K562 (cell line): ENCODE measurements around the gene RPL22. TPM values are rescaled to one million over a fixed set of nuclear protein-coding genes. Genes with fewer than 3 reads are reported as not detected.

ENCODE experiments used
- CBFA2T3 ChIP-seq: fragments of 450-650 bp; IDR thresholded peaks from 2 replicates; pipeline ENCODE4 v1.6.1; 2017
- CSDE1 ChIP-seq, 2 experiments: fragments of 450-650 bp; IDR thresholded peaks; 2 replicates each; pipeline ENCODE4 v1.6.1; 2016; ENCODE audit warnings: mild to moderate bottlenecking in 1 of 2
- CTCF ChIP-seq, 3 experiments: IDR thresholded peaks in 2 of 3; conservative IDR thresholded peaks in 1 of 3; 2 replicates each; pipeline ENCODE4 v1.5.1; 2011 to 2012; ENCODE audit warnings: low read length in 3 of 3, mild to moderate bottlenecking in 3 of 3, control low read depth in 2 of 3, improper control_type of control experiment in 1 of 3, inconsistent platforms in 1 of 3, low read depth in 1 of 3, mixed read lengths in 1 of 3, moderate library complexity in 1 of 3; ENCODE audit not compliant: insufficient read depth in 2 of 3
- ETS1 ChIP-seq: conservative IDR thresholded peaks from 2 replicates; pipeline ENCODE4 v1.6.1; 2011; ENCODE audit warnings: low read depth, mild to moderate bottlenecking, low read length; ENCODE audit not compliant: control insufficient read depth
- KDM1A ChIP-seq, 2 experiments: fragments of 450-650 bp; IDR thresholded peaks; 2 replicates each; pipeline ENCODE4 v1.6.1; 2016; ENCODE audit warnings: mild to moderate bottlenecking in 2 of 2
- MLLT1 ChIP-seq, 2 experiments: fragments of 450-650 bp; IDR thresholded peaks; 2 replicates each; pipeline ENCODE4 v1.6.1; 2016
- MTF1 ChIP-seq: fragments of 250-450 bp; sonication (Bioruptor Pico); IDR thresholded peaks from 2 replicates; pipeline ENCODE4 v1.9.0; 2021; ENCODE audit warnings: moderate library complexity, mild to moderate bottlenecking, inconsistent platforms, borderline replicate concordance
- NR0B1 ChIP-seq: fragments of 450-650 bp; IDR thresholded peaks from one replicate; pipeline ENCODE4 v1.6.1; 2018; ENCODE audit warnings: mild to moderate bottlenecking, moderate library complexity; ENCODE audit not compliant: partially characterized antibody
- NR3C1 ChIP-seq: sonication (generic); formaldehyde crosslinking; IDR thresholded peaks from 2 replicates; pipeline ENCODE4 v1.8.1; 2022; ENCODE audit warnings: missing genetic modification reagents
- RAD21 ChIP-seq, 2 experiments: fragments of 250-450 bp in 1 of 2; fragments of 450-650 bp in 1 of 2; sonication (Bioruptor Pico) in 1 of 2; formaldehyde crosslinking in 1 of 2; IDR thresholded peaks in 1 of 2; conservative IDR thresholded peaks in 1 of 2; 2 replicates each; pipeline versions ENCODE4 v1.4.0 to v1.8.0; 2020 to 2022; ENCODE audit warnings: mild to moderate bottlenecking in 2 of 2, moderate library complexity in 1 of 2
- SAFB ChIP-seq: fragments of 200-400 bp; formaldehyde crosslinking; IDR thresholded peaks from 2 replicates; pipeline ENCODE4 v1.6.1; 2017; ENCODE audit warnings: low read depth, low read length, borderline replicate concordance
- SIRT6 ChIP-seq: IDR thresholded peaks from one replicate; pipeline ENCODE4 v1.6.1; 2012; ENCODE audit warnings: low read depth, mild to moderate bottlenecking, control low read depth, inconsistent platforms, low read length, moderate library complexity
- TCF7 ChIP-seq: sonication (generic); IDR thresholded peaks from 2 replicates; pipeline ENCODE4 v1.6.1; 2016; ENCODE audit warnings: antibody characterized with exemption, borderline replicate concordance
- TFE3 ChIP-seq: fragments of 450-650 bp; formaldehyde crosslinking; IDR thresholded peaks from 2 replicates; pipeline ENCODE4 v1.4.0; 2020; ENCODE audit warnings: mild to moderate bottlenecking, mixed read lengths
- USF2 ChIP-seq: sonication (generic); formaldehyde crosslinking; IDR thresholded peaks from 2 replicates; pipeline ENCODE4 v1.5.0; 2020; ENCODE audit warnings: missing genetic modification reagents
- ZBTB43 ChIP-seq: sonication (generic); formaldehyde crosslinking; IDR thresholded peaks from 2 replicates; pipeline ENCODE4 v1.8.0; 2023; ENCODE audit warnings: mild to moderate bottlenecking, missing genetic modification reagents
- ZFP36 ChIP-seq: fragments of 150-350 bp; IDR thresholded peaks from 2 replicates; pipeline ENCODE4 v1.6.1; 2018; ENCODE audit warnings: low read length, low read depth; ENCODE audit not compliant: partially characterized antibody
- ZNF217 ChIP-seq: sonication (generic); formaldehyde crosslinking; IDR thresholded peaks from 2 replicates; pipeline ENCODE4 v1.8.0; 2022; ENCODE audit warnings: mild to moderate bottlenecking, missing genetic modification reagents
- polyA plus RNA-seq, 8 experiments: library from polyadenylated mRNA; depleted of rRNA in 4 of 8; stranded (reverse) in 5 of 8; unstranded in 3 of 8; fragments of >200 nt; fragmentation: Nextera tagmentation in 2 of 8; fragmentation: Illumina TruSeq in 1 of 8; extraction: Ambion mirVana in 2 of 8; extraction: Trizol in 1 of 8; gene quantifications; 2 replicates each; pipeline versions ENCODE4 v1.2.1 to v1.2.3, GENCODE V29; 2011 to 2014; ENCODE audit warnings: inconsistent platforms in 1 of 8, missing spikeins in 1 of 8
- total RNA-seq, 7 experiments: library from RNA; depleted of rRNA in 6 of 7; stranded (reverse); fragments of >200 nt in 6 of 7; fragmentation: Illumina TruSeq in 2 of 7; extraction: Trizol in 2 of 7; gene quantifications; 2 replicates each; pipeline versions ENCODE4 v1.2.1 to v1.2.3, GENCODE V29; 2011 to 2021; ENCODE audit warnings: low replicate concordance in 1 of 7

Gene RPL22
- total and polyA plus RNA-seq, 9 of the 15 experiments (the other 6 are each of a cell fraction or from before 2014, with no cell fraction given): 467 to 1,165 (median 607) TPM

- TF ChIP-seq NR0B1: no peak
- TF ChIP-seq NR3C1 (CRISPR knock-in tag): no peak
- peak; percentile 32; the same call in 1 of the 2 replicates for TF ChIP-seq CBFA2T3
- TF ChIP-seq SIRT6: peak; percentile 16
- TF ChIP-seq MLLT1 (IDR thresholded peaks at IDR 0.05): no peak
- no peak for TF ChIP-seq TCF7
- TF ChIP-seq USF2 (CRISPR knock-in tag): no peak
- TF ChIP-seq KDM1A (IDR thresholded peaks at IDR 0.05): no peak
- no peak for TF ChIP-seq ZNF217 (CRISPR knock-in tag)
- no peak for TF ChIP-seq SAFB
- TF ChIP-seq ETS1: 0 out of 2 replicates have a peak, but pooled peaks have one; percentile 0
- peak; percentile 54 for TF ChIP-seq ZFP36
- no peak for TF ChIP-seq CSDE1 (IDR thresholded peaks at IDR 0.05)
- TF ChIP-seq MTF1: no peak
- no peak for TF ChIP-seq TFE3 (CRISPR knock-in tag)
- TF ChIP-seq RAD21 (CRISPR knock-in tag; conservative IDR thresholded peaks at IDR 0.05 in 1 of 2, IDR thresholded peaks at IDR 0.05 in 1 of 2): peak in 1 of 2 experiments; percentile 40; a peak in 2 of 4 replicates
- peak; percentile 40 to 63 (median 43); a peak in 4 of 6 replicates for TF ChIP-seq CTCF (IDR thresholded peaks at IDR 0.05 in 2 of 3, conservative IDR thresholded peaks at IDR 0.05 in 1 of 3; ENCODE audit: insufficient read depth in 2 of 3, low read depth in 1 of 3, low read length in 3 of 3)
- TF ChIP-seq ZBTB43 (CRISPR knock-in tag): no peak
Measured at GRCh38 chr1:6183520-6183989, 15.8 kb downstream of the RPL22 start (continued).
